Mesodermal cell (in vitro differentiated cells): Measurements from ENCODE around the gene TRPM4.
"Not testable (repeated sequence)": the region's sequence is repeated elsewhere in the genome, so short reads cannot be mapped to it uniquely, and the experiment has no call there.

Source experiments
- H3K27ac ChIP-seq: 2 replicates; pipeline ENCODE4 v1.7.0; 2013; ENCODE audit warnings: mild to moderate bottlenecking, low read depth, low read length, moderate library complexity; ENCODE audit not compliant: severe bottlenecking
- H3K36me3 ChIP-seq: 2 replicates; pipeline ENCODE4 v1.7.1; 2013; ENCODE audit warnings: mild to moderate bottlenecking, low read length, moderate library complexity; ENCODE audit not compliant: control insufficient read depth, insufficient read depth
- H3K4me1 ChIP-seq: one replicate; pipeline ENCODE4 v1.7.1; 2013; ENCODE audit warnings: mild to moderate bottlenecking, low read length; ENCODE audit not compliant: insufficient read depth, control insufficient read depth, poor library complexity, severe bottlenecking
- H3K4me3 ChIP-seq: 2 replicates; pipeline ENCODE4 v1.7.0; 2013; ENCODE audit warnings: low read length, control low read depth, mild to moderate bottlenecking; ENCODE audit not compliant: insufficient read depth, poor library complexity, severe bottlenecking; ENCODE audit errors: extremely low read depth
- H3K9me3 ChIP-seq: 2 replicates; pipeline ENCODE4 v1.7.1; 2013; ENCODE audit warnings: mild to moderate bottlenecking, low read length, moderate library complexity; ENCODE audit not compliant: control insufficient read depth
- WGBS, 2 experiments: methylation state at CpG; one replicate each; pipeline ENCODE4 v1.1.5; 2013; ENCODE audit warnings: missing lambda C conversion rate in 2 of 2; ENCODE audit not compliant: insufficient coverage in 2 of 2; 5-methylcytosine and 5-hydroxymethylcytosine counted together

Gene TRPM4

GRCh38 chr19:49212016-49212701 is 54.6 kb downstream of the TRPM4 start:
- 90 to 100% methylated on average over 2 to 5 of the region's 7 CpGs for WGBS, 2 experiments

GRCh38 chr19:49213791-49214190 is 56.2 kb downstream of the TRPM4 start:
- Histone ChIP-seq H3K4me1 (no peaks in the 10 kb centered on the region), H3K4me3 (no peak overlapping the region), H3K9me3 (no peaks in the 10 kb centered on the region), H3K27ac (no peak overlapping the region), H3K36me3 (peaks cover 11% of the 10 kb centered on the region)
- WGBS, 2 experiments: 86 to 89% methylated on average over 13 of the region's 13 CpGs

More at GRCh38 chr19:49212016-49212701, 54.6 kb downstream of the TRPM4 start:
- Histone ChIP-seq H3K36me3 (peaks cover 11% of the 10 kb centered on the region), H3K27ac (no peak overlapping the region), H3K4me3 (no peak overlapping the region), H3K9me3 (no peaks in the 10 kb centered on the region), H3K4me1 (peaks cover 2% of the 10 kb centered on the region)

GRCh38 chr19:49214701-49215100 is 57.1 kb downstream of the TRPM4 start:
- Histone ChIP-seq H3K4me1 (no peaks in the 10 kb centered on the region), H3K36me3 (peaks cover 11% of the 10 kb centered on the region), H3K4me3 (no peak overlapping the region), H3K9me3 (no peaks in the 10 kb centered on the region), H3K27ac (no peak overlapping the region)
- WGBS, 2 experiments: 89 to 93% methylated on average over 7 to 9 of the region's 9 CpGs

- WGBS, 2 experiments: 78 to 83% methylated on average over 10 of the region's 10 CpGs
- Histone ChIP-seq H3K27ac (no peak overlapping the region), H3K9me3 (no peaks in the 10 kb centered on the region), H3K4me1 (no peaks in the 10 kb centered on the region), H3K4me3 (no peak overlapping the region), H3K36me3 (peaks cover 9% of the 10 kb centered on the region)
Measured at GRCh38 chr19:49216071-49216470, 58.5 kb downstream of the TRPM4 start.

GRCh38 chr19:49217382-49217781 is 59.8 kb downstream of the TRPM4 start:
- Histone ChIP-seq H3K36me3 (no peaks in the 10 kb centered on the region), H3K27ac (no peak overlapping the region), H3K4me3 (no peak overlapping the region), H3K9me3 (no peaks in the 10 kb centered on the region), H3K4me1 (no peaks in the 10 kb centered on the region)
- WGBS, 2 experiments: 86 to 94% methylated on average over 2 to 6 of the region's 6 CpGs

GRCh38 chr19:49222011-49222410 is 64.4 kb downstream of the TRPM4 start:
- Histone ChIP-seq H3K4me3 (no peak overlapping the region), H3K27ac (no peak overlapping the region), H3K9me3 (no peaks in the 10 kb centered on the region), H3K4me1 (no peaks in the 10 kb centered on the region), H3K36me3 (no peaks in the 10 kb centered on the region)
- 74 to 81% methylated on average over 4 to 6 of the region's 6 CpGs for WGBS, 2 experiments

GRCh38 chr19:49222528-49222927 is 64.9 kb downstream of the TRPM4 start:
- H3K9me3 ChIP-seq: no peaks in the 10 kb centered on the region
- no peaks in the 10 kb centered on the region for H3K4me1 ChIP-seq
- 83 to 89% methylated on average over 3 to 4 of the region's 4 CpGs for WGBS, 2 experiments
- H3K27ac ChIP-seq: no peak overlapping the region
- H3K36me3 ChIP-seq: no peaks in the 10 kb centered on the region
- H3K4me3 ChIP-seq: no peak overlapping the region

- no peak overlapping the region for H3K4me3 ChIP-seq
- H3K9me3 ChIP-seq: no peaks in the 10 kb centered on the region
- H3K27ac ChIP-seq: no peak overlapping the region
- no peaks in the 10 kb centered on the region for H3K36me3 ChIP-seq
- 88 to 92% methylated on average over 7 of the region's 9 CpGs for WGBS, 2 experiments
- H3K4me1 ChIP-seq: no peaks in the 10 kb centered on the region
Measured at GRCh38 chr19:49223472-49223871, 65.9 kb downstream of the TRPM4 start.

GRCh38 chr19:49224441-49224840 is 66.8 kb downstream of the TRPM4 start:
- 93% methylated on average over 9 to 11 of the region's 11 CpGs for WGBS, 2 experiments
- not testable (repeated sequence) for H3K27ac ChIP-seq, H3K4me3 ChIP-seq, H3K9me3 ChIP-seq, H3K4me1 ChIP-seq, H3K36me3 ChIP-seq

- Histone ChIP-seq H3K36me3 (no peaks in the 10 kb centered on the region), H3K4me3 (no peak overlapping the region)
- WGBS, 2 experiments: 30 to 38% methylated on average over 4 to 7 of the region's 8 CpGs
Measured at GRCh38 chr19:49224879-49225278, 67.3 kb downstream of the TRPM4 start.

GRCh38 chr19:49229416-49229815 is 71.8 kb downstream of the TRPM4 start:
- Histone ChIP-seq H3K36me3 (no peaks in the 10 kb centered on the region), H3K4me3 (no peak overlapping the region), H3K27ac (no peak overlapping the region), H3K4me1 (no peaks in the 10 kb centered on the region), H3K9me3 (no peaks in the 10 kb centered on the region)
- WGBS, 2 experiments: 100% methylated on average over 1 of the region's 3 CpGs; no CpG with 5 or more reads in 1 of the 2 experiments

More at GRCh38 chr19:49224879-49225278, 67.3 kb downstream of the TRPM4 start:
- Histone ChIP-seq H3K9me3 (no peaks in the 10 kb centered on the region), H3K27ac (no peak overlapping the region), H3K4me1 (no peaks in the 10 kb centered on the region)
